Trophoblast cell (in vitro differentiated cells and primary cell): ENCODE results near the gene PIM3.
"Not testable (repeated sequence)": the region's sequence is repeated elsewhere in the genome, so short reads cannot be mapped to it uniquely, and the experiment has no call there.

Source experiments
- DNase-seq, 2 donors: peaks; one replicate each; pipeline ENCODE4 v3.0.0-alpha.2; 2016
- H2AFZ ChIP-seq: 2 replicates; pipeline ENCODE4 v1.6.1; 2013; ENCODE audit warnings: low read length, moderate library complexity, mild to moderate bottlenecking; ENCODE audit not compliant: insufficient read depth, poor library complexity
- H2AK5ac ChIP-seq: 2 replicates; pipeline ENCODE4 v1.6.1; 2013; ENCODE audit warnings: mild to moderate bottlenecking, low read length
- H2BK120ac ChIP-seq: 2 replicates; pipeline ENCODE4 v1.6.1; 2013; ENCODE audit warnings: low read length, mild to moderate bottlenecking, moderate library complexity; ENCODE audit not compliant: insufficient read depth, poor library complexity
- H2BK12ac ChIP-seq: 2 replicates; pipeline ENCODE4 v1.6.1; 2013; ENCODE audit warnings: mild to moderate bottlenecking, low read length, moderate library complexity
- H2BK5ac ChIP-seq: 2 replicates; pipeline ENCODE4 v1.6.1; 2013; ENCODE audit warnings: low read length, low read depth, moderate library complexity, mild to moderate bottlenecking; ENCODE audit not compliant: poor library complexity
- H3K14ac ChIP-seq: 2 replicates; pipeline ENCODE4 v1.6.1; 2013; ENCODE audit warnings: mild to moderate bottlenecking, low read length
- H3K18ac ChIP-seq: 2 replicates; pipeline ENCODE4 v1.6.1; 2013; ENCODE audit warnings: mild to moderate bottlenecking, low read length
- H3K23ac ChIP-seq: 2 replicates; pipeline ENCODE4 v1.6.1; 2013; ENCODE audit warnings: low read length
- H3K27ac ChIP-seq: 2 replicates; pipeline ENCODE4 v1.5.1; 2013; ENCODE audit warnings: low read depth, mild to moderate bottlenecking, inconsistent platforms, low read length, moderate library complexity
- H3K27me3 ChIP-seq: 2 replicates; pipeline ENCODE4 v1.6.1; 2013; ENCODE audit warnings: inconsistent platforms, mild to moderate bottlenecking, low read length, moderate library complexity; ENCODE audit not compliant: insufficient read depth
- H3K36me3 ChIP-seq, 2 experiments: 1 replicate in 1 of 2; 2 replicates in 1 of 2; pipeline ENCODE4 v1.6.1; 2013; ENCODE audit warnings: low read length in 2 of 2, mild to moderate bottlenecking in 2 of 2, moderate library complexity in 1 of 2; ENCODE audit not compliant: insufficient read depth in 2 of 2, control insufficient read depth in 1 of 2
- H3K4ac ChIP-seq: 2 replicates; pipeline ENCODE4 v1.6.1; 2013; ENCODE audit warnings: low read depth, mild to moderate bottlenecking, low read length, moderate library complexity
- H3K4me1 ChIP-seq, 2 experiments: 1 replicate in 1 of 2; 2 replicates in 1 of 2; pipeline ENCODE4 v1.6.1; 2013; ENCODE audit warnings: low read length in 2 of 2, mild to moderate bottlenecking in 2 of 2, moderate library complexity in 1 of 2; ENCODE audit not compliant: insufficient read depth in 2 of 2, control insufficient read depth in 1 of 2
- H3K4me2 ChIP-seq: 2 replicates; pipeline ENCODE4 v1.6.1; 2013; ENCODE audit warnings: inconsistent platforms, mild to moderate bottlenecking, low read length, moderate library complexity
- H3K4me3 ChIP-seq: 2 replicates; pipeline ENCODE4 v1.5.1; 2013; ENCODE audit warnings: mild to moderate bottlenecking, low read depth, low read length, inconsistent platforms
- H3K79me1 ChIP-seq: one replicate; pipeline ENCODE4 v1.6.1; 2013; ENCODE audit warnings: low read length
- H3K79me2 ChIP-seq: 2 replicates; pipeline ENCODE4 v1.6.1; 2013; ENCODE audit warnings: low read length, mild to moderate bottlenecking; ENCODE audit not compliant: control insufficient read depth, insufficient read depth, poor library complexity
- H3K9ac ChIP-seq: 2 replicates; pipeline ENCODE4 v1.6.1; 2013; ENCODE audit warnings: mild to moderate bottlenecking, low read length
- H3K9me3 ChIP-seq: 2 replicates; pipeline ENCODE4 v1.6.1; 2013; ENCODE audit warnings: low read depth, mild to moderate bottlenecking, control low read depth, inconsistent platforms, low read length; ENCODE audit not compliant: insufficient read depth
- H4K12ac ChIP-seq: 2 replicates; pipeline ENCODE4 v1.6.1; 2013; ENCODE audit warnings: low read depth, mild to moderate bottlenecking, low read length, moderate library complexity
- H4K8ac ChIP-seq: 2 replicates; pipeline ENCODE4 v1.6.1; 2013; ENCODE audit warnings: low read depth, mild to moderate bottlenecking, low read length, moderate library complexity
- H4K91ac ChIP-seq: one replicate; pipeline ENCODE4 v1.6.1; 2013; ENCODE audit warnings: low read depth, mild to moderate bottlenecking, low read length, moderate library complexity
- WGBS: extraction: QIAGEN DNeasy Blood & Tissue Kit; methylation state at CpG from one replicate; pipeline ENCODE4 v1.1.7; 2013; ENCODE audit warnings: missing lambda C conversion rate; ENCODE audit not compliant: insufficient read length, insufficient coverage; ENCODE audit errors: extremely low coverage; 5-methylcytosine and 5-hydroxymethylcytosine counted together

Gene PIM3

DNA sequence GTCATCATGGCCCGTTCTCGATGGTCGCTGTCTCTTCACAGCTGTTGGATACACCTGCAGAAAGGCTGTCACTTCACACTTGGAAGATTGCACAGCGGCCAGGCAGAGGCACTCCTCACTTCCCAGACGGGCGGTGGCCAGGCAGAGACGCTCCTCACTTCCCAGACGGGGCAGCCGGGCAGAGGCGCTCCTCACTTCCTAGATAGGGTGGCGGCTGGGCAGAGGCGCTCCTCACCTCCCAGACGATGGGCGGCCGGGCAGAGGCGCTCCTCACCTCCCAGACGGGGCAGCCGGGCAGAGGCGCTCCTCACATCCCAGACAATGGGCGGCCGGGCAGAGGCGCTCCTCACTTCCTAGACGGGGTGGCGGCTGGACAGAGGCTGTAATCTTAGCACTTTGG is 29.3 kb downstream of the PIM3 start:
- H3K14ac ChIP-seq, H3K4me3 ChIP-seq, H3K79me1 ChIP-seq, H3K23ac ChIP-seq, H3K27ac ChIP-seq, H3K9ac ChIP-seq, H2AFZ ChIP-seq, H3K36me3 ChIP-seq, H2BK120ac ChIP-seq, H3K4me2 ChIP-seq, H3K18ac ChIP-seq, H4K12ac ChIP-seq, H2BK12ac ChIP-seq, H3K79me2 ChIP-seq, DNase-seq, H4K91ac ChIP-seq, H2BK5ac ChIP-seq, H4K8ac ChIP-seq, H3K4ac ChIP-seq, H2AK5ac ChIP-seq, H3K27me3 ChIP-seq, H3K4me1 ChIP-seq: not testable (repeated sequence)
- peaks cover 22% of the 10 kb centered on the region for H3K9me3 ChIP-seq
- WGBS: no CpG with 5 or more reads among the region's 24 CpGs

DNA sequence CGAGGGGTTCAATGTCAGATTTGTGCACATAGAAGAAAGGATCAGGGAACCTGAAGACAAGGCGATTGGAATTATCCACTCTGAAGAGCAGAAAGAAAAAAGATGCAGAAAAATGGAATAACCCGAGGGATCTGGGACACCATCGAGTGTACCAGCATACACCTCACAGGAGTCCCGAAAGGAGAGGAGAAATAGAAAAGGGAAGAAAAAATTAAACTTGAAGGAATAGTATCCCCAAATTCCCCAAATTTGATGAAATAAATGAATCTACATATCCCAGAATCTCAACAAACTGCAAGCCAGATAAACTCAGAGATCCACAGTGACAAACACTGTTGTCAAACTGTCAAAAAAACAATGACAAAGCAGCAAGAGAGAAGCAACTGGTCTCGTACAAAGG is 30.6 kb downstream of the PIM3 start:
- Histone ChIP-seq H3K4me3 (no peak overlapping the region), H3K18ac (no peak overlapping the region), H2AFZ (no peak overlapping the region), H4K91ac (no peak overlapping the region), H3K4me2 (no peak overlapping the region), H3K9me3 (peaks cover 22% of the 10 kb centered on the region), H3K27ac (no peak overlapping the region), H3K4me1 (no peaks in the 10 kb centered on the region), H3K79me2 (no peaks in the 10 kb centered on the region), H2AK5ac (no peak overlapping the region), H3K4ac (no peak overlapping the region), H3K27me3 (no peaks in the 10 kb centered on the region), H3K36me3 (no peaks in the 10 kb centered on the region), H3K23ac (no peak overlapping the region), H2BK120ac (no peak overlapping the region), H2BK5ac (no peak overlapping the region), H3K14ac (no peak overlapping the region), H4K8ac (no peak overlapping the region), H3K79me1 (no peaks in the 10 kb centered on the region), H3K9ac (no peak overlapping the region), H4K12ac (no peak overlapping the region), H2BK12ac (no peak overlapping the region)
- no peak for DNase-seq
- WGBS: no CpG with 5 or more reads among the region's 6 CpGs

DNA sequence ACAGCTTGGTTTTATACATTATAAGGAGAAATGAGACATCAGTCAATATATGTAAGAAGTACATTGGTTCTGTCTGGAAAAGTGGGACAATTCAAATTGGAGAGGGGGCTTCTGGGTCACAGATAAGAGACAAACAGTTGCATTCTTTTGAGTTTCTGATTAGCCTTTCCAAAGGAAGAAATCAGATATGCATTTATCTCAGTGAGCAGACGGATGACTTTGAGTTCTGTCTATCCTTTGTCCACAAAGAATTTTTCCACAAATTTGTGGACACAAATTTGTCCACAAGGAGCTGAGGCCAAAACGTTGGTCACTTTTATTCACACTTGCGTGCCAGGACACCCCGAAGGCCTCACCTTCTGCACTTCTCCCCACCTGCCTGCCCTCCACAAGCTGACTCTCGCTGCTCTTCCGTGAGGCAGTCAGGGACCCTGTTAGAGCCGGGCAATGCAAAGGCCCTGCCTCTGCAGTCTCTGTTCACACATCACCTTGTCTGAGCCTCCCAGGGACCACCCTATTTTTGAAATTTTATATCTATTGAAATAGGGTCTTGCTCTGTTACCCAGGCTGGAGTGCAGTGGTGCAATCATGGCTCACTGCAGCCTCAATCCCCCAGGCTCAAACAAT is 31.4 kb downstream of the PIM3 start:
- H3K27me3 ChIP-seq: no peaks in the 10 kb centered on the region
- H3K9me3 ChIP-seq: peaks cover 22% of the 10 kb centered on the region
- no peaks in the 10 kb centered on the region for H3K79me2 ChIP-seq
- DNase-seq: no peak
- no peaks in the 10 kb centered on the region for H3K4me1 ChIP-seq
- H2BK120ac ChIP-seq: no peak overlapping the region
- H4K91ac ChIP-seq: no peak overlapping the region
- H3K36me3 ChIP-seq: no peaks in the 10 kb centered on the region
- no CpG with 5 or more reads among the region's 7 CpGs for WGBS
- no peak overlapping the region for H3K9ac ChIP-seq
- no peak overlapping the region for H2AK5ac ChIP-seq
- no peak overlapping the region for H4K12ac ChIP-seq
- no peak overlapping the region for H3K14ac ChIP-seq
- no peak overlapping the region for H3K4me2 ChIP-seq
- no peak overlapping the region for H3K27ac ChIP-seq
- H3K4ac ChIP-seq: no peak overlapping the region
- H4K8ac ChIP-seq: no peak overlapping the region
- no peak overlapping the region for H3K23ac ChIP-seq
- H3K79me1 ChIP-seq: no peaks in the 10 kb centered on the region
- no peak overlapping the region for H3K18ac ChIP-seq
- no peak overlapping the region for H3K4me3 ChIP-seq
- H2AFZ ChIP-seq: no peak overlapping the region
- no peak overlapping the region for H2BK5ac ChIP-seq
- H2BK12ac ChIP-seq: no peak overlapping the region

DNA sequence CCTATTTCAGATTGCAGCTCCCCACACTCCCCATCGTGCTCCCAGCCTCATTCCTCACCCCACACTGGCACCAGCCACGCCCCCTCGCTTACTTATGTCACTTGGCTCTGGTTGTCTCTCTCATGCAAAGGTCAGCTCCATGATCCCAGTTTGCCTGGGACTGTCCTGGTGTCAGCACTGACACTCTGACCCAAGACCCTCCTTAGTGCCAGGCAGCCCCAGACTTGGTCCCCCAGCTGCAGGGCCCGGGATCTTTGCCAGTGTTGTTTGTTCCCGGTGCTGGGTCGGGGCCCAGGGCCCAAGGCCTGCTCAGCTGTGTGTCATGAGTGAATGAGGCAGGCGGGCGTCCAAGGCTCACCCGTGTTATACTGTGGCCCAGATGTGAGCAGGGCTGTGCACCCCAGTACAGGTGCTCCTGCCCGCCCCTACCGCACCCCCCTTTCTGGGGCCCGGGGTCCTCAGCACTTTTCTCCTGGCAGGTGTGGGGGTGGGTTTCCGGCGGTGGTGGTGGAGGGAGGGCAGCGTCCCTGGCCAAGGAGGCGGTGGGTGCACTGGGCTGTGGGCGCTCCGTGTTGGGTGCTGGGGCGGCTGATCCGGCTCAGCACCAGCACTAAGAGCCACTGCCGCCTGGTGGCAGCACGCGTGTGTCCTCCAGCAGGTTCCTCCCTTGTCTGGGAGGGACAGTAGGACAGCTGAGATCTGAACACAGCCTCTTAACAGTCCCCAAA is 32.5 kb downstream of the PIM3 start:
- no peaks in the 10 kb centered on the region for H3K79me1 ChIP-seq
- DNase-seq: peak; percentile 26 to 62
- no peak overlapping the region for H3K23ac ChIP-seq
- H2BK12ac ChIP-seq: no peak overlapping the region
- no peak overlapping the region for H4K8ac ChIP-seq
- H3K79me2 ChIP-seq: no peaks in the 10 kb centered on the region
- no peaks in the 10 kb centered on the region for H3K27me3 ChIP-seq
- no peak overlapping the region for H4K91ac ChIP-seq
- no peak overlapping the region for H2AFZ ChIP-seq
- no peak overlapping the region for H3K4ac ChIP-seq
- H3K27ac ChIP-seq: no peak overlapping the region
- no peaks in the 10 kb centered on the region for H3K36me3 ChIP-seq
- H3K9ac ChIP-seq: no peak overlapping the region
- H3K9me3 ChIP-seq: peaks cover 24% of the 10 kb centered on the region
- no peak overlapping the region for H4K12ac ChIP-seq
- no peak overlapping the region for H3K4me3 ChIP-seq
- no CpG with 5 or more reads among the region's 23 CpGs for WGBS
- no peak overlapping the region for H2BK5ac ChIP-seq
- no peak overlapping the region for H3K4me2 ChIP-seq
- no peak overlapping the region for H2BK120ac ChIP-seq
- no peak overlapping the region for H2AK5ac ChIP-seq
- H3K14ac ChIP-seq: no peak overlapping the region
- no peak overlapping the region for H3K18ac ChIP-seq
- no peaks in the 10 kb centered on the region for H3K4me1 ChIP-seq
